K562 (cell line): ENCODE results near the gene SLC7A10. TPM values are rescaled to one million over a fixed set of nuclear protein-coding genes. Genes with fewer than 3 reads are reported as not detected.

Source experiments
- ATAC-seq: fragments of 200-7000 bp; cut with Tn5 transposase; 3 replicates; pipeline ENCODE4 v1.9.1; 2020; ENCODE audit warnings: moderate library complexity
- BruUV-seq: library from RNA; stranded (reverse); fragments of 400-500 nt; replicated peaks from 2 replicates; lab custom pipeline; 2021; lab: Mats Ljungman, UMichigan
- CTCF ChIA-PET: fragments of 300-600 bp; formaldehyde crosslinking; extraction: SDS; loops from one replicate; lab custom pipeline; 2021; ENCODE audit warnings: low intra/inter-chr PET ratio; lab: Yijun Ruan, JAX
- POLR2A ChIA-PET: fragments of 300-600, 350-650 bp; sonication (Branson Sonifier 250); formaldehyde crosslinking; extraction: SDS; loops from one replicate; lab custom pipeline; 2021; ENCODE audit warnings: antibody characterized with exemption, inconsistent platforms; lab: Yijun Ruan, JAX
- DNase-seq, 4 experiments: peaks; one replicate each; pipeline versions ENCODE4 v3.0.0 to v3.0.0-alpha.2; 2011 to 2018; ENCODE audit warnings: low spot score in 3 of 4, mixed read lengths in 3 of 4; ENCODE audit errors: extremely low read depth in 1 of 4
- FAIRE-seq: peaks from 2 replicates; lab custom pipeline; 2011; peaks lifted over from hg19 to GRCh38; lab: Jason Lieb, UNC
- H2AFZ ChIP-seq: 2 replicates; pipeline ENCODE4 v1.6.0; 2011; ENCODE audit warnings: low read depth, low read length, control low read depth, inconsistent platforms
- H3K27ac ChIP-seq: fragments of 200-600 bp; 3 replicates; pipeline ENCODE4 v1.8.0; 2011; ENCODE audit warnings: low read depth, mild to moderate bottlenecking, control low read depth, inconsistent platforms, low read length, moderate library complexity, mixed read lengths; ENCODE audit errors: extremely low read depth
- H3K27me3 ChIP-seq, 2 experiments: fragments of 300-600 bp in 1 of 2; 2 replicates in 1 of 2; 3 replicates in 1 of 2; pipeline versions ENCODE4 v1.6.0 to v1.8.0; 2011; ENCODE audit warnings: inconsistent platforms in 2 of 2, low read length in 2 of 2, mild to moderate bottlenecking in 1 of 2, mixed read lengths in 1 of 2, moderate library complexity in 1 of 2; ENCODE audit not compliant: control insufficient read depth in 2 of 2, insufficient read depth in 2 of 2
- H3K36me3 ChIP-seq: fragments of 300-600 bp; 3 replicates; pipeline ENCODE4 v1.8.0; 2011; ENCODE audit warnings: mild to moderate bottlenecking, low read length, inconsistent platforms; ENCODE audit not compliant: control insufficient read depth, insufficient read depth
- H3K4me1 ChIP-seq, 2 experiments: fragments of 200-600 bp in 1 of 2; replicated peaks in 1 of 2; 2 replicates in 1 of 2; 3 replicates in 1 of 2; pipeline versions ENCODE4 v1.5.1 to v1.8.0; 2011; ENCODE audit warnings: inconsistent platforms in 2 of 2, low read length in 2 of 2, mild to moderate bottlenecking in 1 of 2, mixed read lengths in 1 of 2, moderate library complexity in 1 of 2; ENCODE audit not compliant: control insufficient read depth in 2 of 2, insufficient read depth in 2 of 2
- H3K4me2 ChIP-seq: 2 replicates; pipeline ENCODE4 v1.6.1; 2011; ENCODE audit warnings: low read length, control low read depth, inconsistent platforms, mixed read lengths; ENCODE audit not compliant: insufficient read depth
- H3K4me3 ChIP-seq: fragments of 200-600 bp; sonication (generic), shearing (Covaris generic); 2 replicates; pipeline ENCODE4 v1.5.1; 2016; ENCODE audit warnings: control low read depth, inconsistent platforms
- H3K79me2 ChIP-seq: fragments of 200-600 bp; 3 replicates; pipeline ENCODE4 v1.8.0; 2011; ENCODE audit warnings: low read length, inconsistent platforms; ENCODE audit not compliant: control insufficient read depth, insufficient read depth
- H3K9ac ChIP-seq, 2 experiments: 2 replicates each; pipeline versions ENCODE4 v1.6.0 to v1.6.1; 2011; ENCODE audit warnings: low read depth in 2 of 2, low read length in 2 of 2, control low read depth in 1 of 2, inconsistent platforms in 1 of 2, mild to moderate bottlenecking in 1 of 2, mixed read lengths in 1 of 2; ENCODE audit not compliant: insufficient read depth in 1 of 2
- H3K9me1 ChIP-seq: one replicate; pipeline ENCODE4 v1.6.0; 2011; ENCODE audit warnings: inconsistent platforms, mild to moderate bottlenecking, low read length, moderate library complexity; ENCODE audit not compliant: control insufficient read depth, insufficient read depth
- H3K9me3 ChIP-seq: replicated peaks from 2 replicates; pipeline ENCODE4 v1.5.1; 2011; ENCODE audit warnings: low read depth, low read length, inconsistent platforms; ENCODE audit not compliant: control insufficient read depth, insufficient read depth
- H4K20me1 ChIP-seq: replicated peaks from 2 replicates; pipeline ENCODE4 v1.6.1; 2011; ENCODE audit warnings: low read length, inconsistent platforms, mixed read lengths; ENCODE audit not compliant: control insufficient read depth, insufficient read depth
- ATF6 ChIP-seq: sonication (generic); formaldehyde crosslinking; IDR thresholded peaks from 2 replicates; pipeline ENCODE4 v1.4.0; 2020; ENCODE audit warnings: mild to moderate bottlenecking, missing genetic modification reagents
- HBP1 ChIP-seq: fragments of 450-650 bp; formaldehyde crosslinking; IDR thresholded peaks from 2 replicates; pipeline ENCODE4 v1.4.0; 2022; ENCODE audit warnings: missing genetic modification characterization
- HLTF ChIP-seq: fragments of 450-650 bp; IDR thresholded peaks from 2 replicates; pipeline ENCODE4 v1.6.1; 2016
- HNRNPLL ChIP-seq: fragments of 200-400 bp; formaldehyde crosslinking; IDR thresholded peaks from 2 replicates; pipeline ENCODE4 v1.6.1; 2017; ENCODE audit warnings: low read length, low read depth, mild to moderate bottlenecking; ENCODE audit not compliant: poor library complexity, severe bottlenecking
- IFI16 ChIP-seq: fragments of 250-450 bp; sonication (Bioruptor Pico); IDR thresholded peaks from 2 replicates; pipeline ENCODE4 v2.1.2; 2022; ENCODE audit warnings: mild to moderate bottlenecking, inconsistent platforms
- SREBF2 ChIP-seq: sonication (generic); formaldehyde crosslinking; IDR thresholded peaks from 2 replicates; pipeline ENCODE4 v1.4.0; 2020; ENCODE audit warnings: mild to moderate bottlenecking, missing genetic modification reagents
- SRSF3 ChIP-seq: fragments of 200-400 bp; formaldehyde crosslinking; IDR thresholded peaks from 2 replicates; pipeline ENCODE4 v1.6.1; 2016; ENCODE audit warnings: mild to moderate bottlenecking, low read length, moderate library complexity; ENCODE audit not compliant: insufficient read depth
- ZBTB33 ChIP-seq: sonication (generic); formaldehyde crosslinking; IDR thresholded peaks from 2 replicates; pipeline ENCODE4 v1.8.1; 2023; ENCODE audit warnings: mild to moderate bottlenecking, missing genetic modification reagents
- ZNF282 ChIP-seq: sonication (generic); formaldehyde crosslinking; IDR thresholded peaks from 2 replicates; pipeline ENCODE4 v1.8.1; 2023; ENCODE audit warnings: missing genetic modification reagents
- ZNF668 ChIP-seq: fragments of 250-450 bp; sonication (Bioruptor Pico); IDR thresholded peaks from 2 replicates; pipeline ENCODE4 v1.8.0; 2022; ENCODE audit warnings: mild to moderate bottlenecking, inconsistent platforms
- WGBS: fragments of 100-300 bp; shearing (Covaris generic); methylation state at CpG from one replicate; pipeline ENCODE4 v1.1.6; 2016; ENCODE audit warnings: low coverage, mixed read lengths; ENCODE audit not compliant: insufficient coverage; ENCODE audit errors: missing lambda C conversion rate; 5-methylcytosine and 5-hydroxymethylcytosine counted together
- in situ Hi-C: fragments of 300-500 bp; cut with MboI; formaldehyde crosslinking; loops from 4 replicates; pipeline ENCODE4 v1.15.0; 2018; ENCODE audit warnings: inconsistent platforms, mixed read lengths
- intact Hi-C: fragments of 100-400 bp; cut with micrococcal nuclease; formaldehyde crosslinking; loops from 2 replicates; pipeline ENCODE4 v1.14.2; 2022
- polyA plus RNA-seq, 8 experiments: library from polyadenylated mRNA; depleted of rRNA in 4 of 8; stranded (reverse) in 5 of 8; unstranded in 3 of 8; fragments of >200 nt; fragmentation: Nextera tagmentation in 2 of 8; fragmentation: Illumina TruSeq in 1 of 8; extraction: Ambion mirVana in 2 of 8; extraction: Trizol in 1 of 8; gene quantifications; 2 replicates each; pipeline versions ENCODE4 v1.2.1 to v1.2.3, GENCODE V29; 2011 to 2014; ENCODE audit warnings: inconsistent platforms in 1 of 8, missing spikeins in 1 of 8
- total RNA-seq, 7 experiments: library from RNA; depleted of rRNA in 6 of 7; stranded (reverse); fragments of >200 nt in 6 of 7; fragmentation: Illumina TruSeq in 2 of 7; extraction: Trizol in 2 of 7; gene quantifications; 2 replicates each; pipeline versions ENCODE4 v1.2.1 to v1.2.3, GENCODE V29; 2011 to 2021; ENCODE audit warnings: low replicate concordance in 1 of 7

The SLC7A10 gene
- total and polyA plus RNA-seq, 9 of the 15 experiments (the other 6 are each of a cell fraction or from before 2014, with no cell fraction given), result 0.07 TPM; not detected in 8

- in situ Hi-C loops, result no loop called here
- H3K27ac ChIP-seq, result no peak overlapping the region
- no peak overlapping the region for H3K4me3 ChIP-seq
- H3K9me3 ChIP-seq, result no peaks in the 10 kb centered on the region
- no peak for FAIRE-seq
- BruUV-seq, result no TSS peak
- H3K9ac ChIP-seq, result no peak overlapping the region
- no peaks in the 10 kb centered on the region for H3K9me1 ChIP-seq
- H3K27me3 ChIP-seq, result peaks cover 0 to 31% of the 10 kb centered on the region in 2 experiments; a peak in 4 of 5 replicates
- H3K79me2 ChIP-seq, result no peaks in the 10 kb centered on the region
- no peaks in the 10 kb centered on the region for H4K20me1 ChIP-seq
- ATAC-seq, result no peak
- H3K4me2 ChIP-seq, result no peak overlapping the region
- no peak overlapping the region for H2AFZ ChIP-seq
- no CpG with 5 or more reads among the region's 57 CpGs for WGBS
- POLR2A ChIA-PET, result no interaction called here
- H3K36me3 ChIP-seq, result no peaks in the 10 kb centered on the region
- intact Hi-C loops, result no loop called here
- no peak for TF ChIP-seq HNRNPLL
- no peak for TF ChIP-seq SRSF3
- TF ChIP-seq HBP1 (CRISPR knock-in tag), result no peak
- TF ChIP-seq IFI16 (CRISPR knock-in tag), result no peak
- TF ChIP-seq ZNF668 (CRISPR knock-in tag), result no peak
- no peak for TF ChIP-seq HLTF
- TF ChIP-seq ZNF282 (CRISPR knock-in tag), result no peak
- no peak for TF ChIP-seq ATF6 (CRISPR knock-in tag)
- no peak for TF ChIP-seq SREBF2 (CRISPR knock-in tag)
- no peak for TF ChIP-seq ZBTB33 (CRISPR knock-in tag)
- TF ChIP-seq, all 486 proteins: peak for 0
- no peaks in the 10 kb centered on the region; a peak in 2 of 5 replicates for H3K4me1 ChIP-seq
- CTCF ChIA-PET, result no interaction called here
- DNase-seq, result no peak
These were observed 31.1 kb downstream of the SLC7A10 start for GRCh38 chr19:33194532-33194885.
